ENCODE results near the gene MBTPS1. TPM values are rescaled to one million over a fixed set of nuclear protein-coding genes. Genes with fewer than 3 reads are reported as not detected.

The MBTPS1 gene
- total RNA-seq, 1 experiment from 2014 or later: 63.6 TPM

- Mint-ChIP-seq H3K27me3 (ENCODE audit: insufficient read depth, unreplicated experiment) (no peaks in the 10 kb centered on the region), H3K36me3 (ENCODE audit: insufficient read depth, unreplicated experiment) (peaks cover 88% of the 10 kb centered on the region), H3K4me1 (ENCODE audit: insufficient read depth, unreplicated experiment) (no peaks in the 10 kb centered on the region), H3K9me3 (ENCODE audit: unreplicated experiment) (no peaks in the 10 kb centered on the region), H3K27ac (ENCODE audit: low read depth, unreplicated experiment) (no peak overlapping the region), H3K4me3 (ENCODE audit: unreplicated experiment) (no peak overlapping the region)
- TF ChIP-seq CTCF (IDR thresholded peaks at IDR 0.05; ENCODE audit: unreplicated experiment): no peak
- ChIA-PET CTCF (interaction anchor here (0.6 kb wide), 1 partner anchor 20 kb away, joined by 4 read pairs; no protein-coding TSS in a partner anchor), POLR2A (no interaction called here)
- intact Hi-C loops (cut with micrococcal nuclease): no loop called here
- no TSS peak for BruUV-seq (replicated peaks)
- DNase-seq (ENCODE audit: unreplicated experiment): no peak
These were observed 44.7 kb downstream of the MBTPS1 start for GRCh38 chr16:84072014-84072413.

DNA sequence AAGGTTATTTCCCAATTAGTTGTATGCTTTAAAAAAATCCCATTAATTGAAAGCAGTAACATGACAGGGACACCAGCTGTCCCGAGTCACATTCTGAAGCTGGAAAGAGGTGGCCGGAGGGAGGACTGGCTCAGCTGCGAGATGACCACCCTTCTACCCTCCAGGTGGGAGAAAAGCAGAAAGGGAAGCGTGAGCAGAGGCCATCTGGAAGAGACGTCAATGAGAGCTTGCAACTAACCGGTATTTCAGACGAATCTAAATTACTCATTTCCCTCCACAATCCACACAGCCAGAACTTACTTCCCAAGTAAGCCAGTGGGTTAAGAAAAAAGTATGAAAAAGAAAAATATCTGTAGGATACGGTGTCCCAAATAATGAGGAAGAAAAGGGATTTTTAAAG lies 45.6 kb downstream of the MBTPS1 start:
- H3K9me3 Mint-ChIP-seq (ENCODE audit: unreplicated experiment): no peaks in the 10 kb centered on the region
- POLR2A ChIA-PET: interaction anchor here (0.6 to 0.7 kb wide), 2 partner anchors 25 to 279 kb away, joined by 3 read pairs; no protein-coding TSS in a partner anchor
- no peak overlapping the region for H3K27ac Mint-ChIP-seq (ENCODE audit: low read depth, unreplicated experiment)
- TF ChIP-seq CTCF (IDR thresholded peaks at IDR 0.05; ENCODE audit: unreplicated experiment): no peak
- BruUV-seq (replicated peaks): no TSS peak
- H3K27me3 Mint-ChIP-seq (ENCODE audit: insufficient read depth, unreplicated experiment): no peaks in the 10 kb centered on the region
- peaks cover 79% of the 10 kb centered on the region for H3K36me3 Mint-ChIP-seq (ENCODE audit: insufficient read depth, unreplicated experiment)
- no peak for DNase-seq (ENCODE audit: unreplicated experiment)
- CTCF ChIA-PET: interaction anchor here (1.1 to 9.1 kb wide), 2 partner anchors 8 to 111 kb away, joined by 6 to 220 read pairs; partner anchors contain the start of gene OSGIN1
- H3K4me3 Mint-ChIP-seq (ENCODE audit: unreplicated experiment): no peak overlapping the region
- intact Hi-C loops (cut with micrococcal nuclease): no loop called here
- no peaks in the 10 kb centered on the region for H3K4me1 Mint-ChIP-seq (ENCODE audit: insufficient read depth, unreplicated experiment)

DNA sequence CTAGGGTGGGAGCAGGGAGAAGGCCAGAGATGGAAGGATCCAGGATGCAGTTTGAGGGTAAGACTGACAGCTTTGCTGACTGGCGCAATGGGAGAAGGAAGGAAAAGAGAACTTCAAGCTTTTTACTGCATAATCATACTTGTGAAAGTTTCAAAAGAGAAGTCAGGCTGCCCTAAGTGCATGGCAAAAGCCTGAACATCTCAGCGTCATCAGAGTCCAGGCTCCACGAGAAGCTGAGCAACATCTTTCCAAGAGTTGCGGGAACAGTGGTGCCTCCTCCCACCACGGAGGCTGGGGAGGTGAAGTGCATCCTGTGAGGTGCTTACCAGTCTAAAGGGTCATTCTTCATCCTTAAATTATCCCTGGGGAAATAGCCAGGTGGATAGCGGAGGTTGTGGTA lies 47.2 kb downstream of the MBTPS1 start:
- no peaks in the 10 kb centered on the region for H3K9me3 Mint-ChIP-seq (ENCODE audit: unreplicated experiment)
- intact Hi-C loops (cut with micrococcal nuclease): no loop called here
- TF ChIP-seq CTCF (IDR thresholded peaks at IDR 0.05; ENCODE audit: unreplicated experiment): no peak
- ChIA-PET CTCF (interaction anchor here (1.1 to 9.1 kb wide), 5 partner anchors 8 to 244 kb away, joined by 3 to 220 read pairs (median 6); partner anchors contain the start of gene OSGIN1), POLR2A (no interaction called here)
- no peaks in the 10 kb centered on the region for H3K4me1 Mint-ChIP-seq (ENCODE audit: insufficient read depth, unreplicated experiment)
- H3K36me3 Mint-ChIP-seq (ENCODE audit: insufficient read depth, unreplicated experiment): peaks cover 75% of the 10 kb centered on the region
- DNase-seq (ENCODE audit: unreplicated experiment): no peak
- H3K27me3 Mint-ChIP-seq (ENCODE audit: insufficient read depth, unreplicated experiment): no peaks in the 10 kb centered on the region
- no peak overlapping the region for H3K4me3 Mint-ChIP-seq (ENCODE audit: unreplicated experiment)
- no peak overlapping the region for H3K27ac Mint-ChIP-seq (ENCODE audit: low read depth, unreplicated experiment)
- BruUV-seq (replicated peaks): no TSS peak

- POLR2A ChIA-PET: no interaction called here
- Mint-ChIP-seq H3K9me3 (ENCODE audit: unreplicated experiment) (no peaks in the 10 kb centered on the region), H3K4me1 (ENCODE audit: insufficient read depth, unreplicated experiment) (no peaks in the 10 kb centered on the region), H3K4me3 (ENCODE audit: unreplicated experiment) (no peak overlapping the region), H3K36me3 (ENCODE audit: insufficient read depth, unreplicated experiment) (peaks cover 75% of the 10 kb centered on the region), H3K27me3 (ENCODE audit: insufficient read depth, unreplicated experiment) (no peaks in the 10 kb centered on the region), H3K27ac (ENCODE audit: low read depth, unreplicated experiment) (no peak overlapping the region)
- intact Hi-C loops (cut with micrococcal nuclease): no loop called here
- no peak for DNase-seq (ENCODE audit: unreplicated experiment)
- no peak for TF ChIP-seq CTCF (IDR thresholded peaks at IDR 0.05; ENCODE audit: unreplicated experiment)
- CTCF ChIA-PET: interaction anchor here (0.6 to 9.1 kb wide), 7 partner anchors 8 to 243 kb away, joined by 3 to 220 read pairs (median 3); partner anchors contain the start of gene OSGIN1
- no TSS peak for BruUV-seq (replicated peaks)
These were observed 47.8 kb downstream of the MBTPS1 start for GRCh38 chr16:84068783-84069462.
